Glomerular visceral epithelial cell (primary cell): ENCODE data around the gene KIAA1671.
"Not testable (repeated sequence)": the region's sequence is repeated elsewhere in the genome, so short reads cannot be mapped to it uniquely, and the experiment has no call there.

Source experiments
- DNase-seq: peaks from one replicate; pipeline ENCODE4 v3.0.0-alpha.2; 2016; ENCODE audit errors: extremely low spot score

KIAA1671 gene

GRCh38 chr22:25200967-25201366 is 248.5 kb downstream of the KIAA1671 start:
- DNase-seq = no peak

- DNase-seq = no peak
Observed at GRCh38 chr22:25201557-25202273, 249.2 kb downstream of the KIAA1671 start.

- peak; percentile 54 for DNase-seq
Observed at GRCh38 chr22:25202290-25202921, 249.9 kb downstream of the KIAA1671 start.

- DNase-seq = no peak
Observed at GRCh38 chr22:25203082-25203481, 250.6 kb downstream of the KIAA1671 start.

- DNase-seq = not testable (repeated sequence)
Observed at GRCh38 chr22:25204547-25204946, 252.0 kb downstream of the KIAA1671 start.

GRCh38 chr22:25205847-25206246 is 253.3 kb downstream of the KIAA1671 start:
- no peak for DNase-seq

- no peak for DNase-seq
Observed at GRCh38 chr22:25206998-25207397, 254.5 kb downstream of the KIAA1671 start.

- DNase-seq = no peak
Observed at GRCh38 chr22:25207553-25208157, 255.1 kb downstream of the KIAA1671 start.

GRCh38 chr22:25208328-25208727 is 255.8 kb downstream of the KIAA1671 start:
- DNase-seq = no peak

- no peak for DNase-seq
Observed at GRCh38 chr22:25208743-25209505, 256.4 kb downstream of the KIAA1671 start.

GRCh38 chr22:25210793-25211192 is 258.3 kb downstream of the KIAA1671 start:
- DNase-seq = no peak

- no peak for DNase-seq
Observed at GRCh38 chr22:25212337-25212736, 259.8 kb downstream of the KIAA1671 start.

GRCh38 chr22:25213221-25213620 is 260.7 kb downstream of the KIAA1671 start:
- no peak for DNase-seq

GRCh38 chr22:25216230-25216629 is 263.7 kb downstream of the KIAA1671 start:
- no peak for DNase-seq

- DNase-seq = no peak
Observed at GRCh38 chr22:25219211-25219689, 266.7 kb downstream of the KIAA1671 start, which contains the start of gene CRYBB2. Gene CRYBB2, plus strand, starts transcription at chr22:25219639. Its CDS starts 1,791 bp downstream, at chr22:25221430.

- DNase-seq = no peak
Observed at GRCh38 chr22:25219948-25220442, 267.5 kb downstream of the KIAA1671 start.

GRCh38 chr22:25221790-25222189 is 269.3 kb downstream of the KIAA1671 start:
- no peak for DNase-seq

- no peak for DNase-seq
Observed at GRCh38 chr22:25223269-25223850, 270.8 kb downstream of the KIAA1671 start.

GRCh38 chr22:25228822-25229221 is 276.3 kb downstream of the KIAA1671 start:
- DNase-seq = no peak

- not testable (repeated sequence) for DNase-seq
Observed at GRCh38 chr22:25230760-25231159, 278.2 kb downstream of the KIAA1671 start.

- DNase-seq = no peak
Observed at GRCh38 chr22:25232301-25232700, 279.8 kb downstream of the KIAA1671 start.
